GM18517 (cell line): Measurements from ENCODE around the gene COL6A2.
"Not testable (repeated sequence)": the region's sequence is repeated elsewhere in the genome, so short reads cannot be mapped to it uniquely, and the experiment has no call there.

Experiments used
- ATAC-seq: cut with Tn5 transposase; IDR thresholded peaks from one replicate; pipeline ENCODE4 v1.9.1; 2021; ENCODE audit warnings: mild to moderate bottlenecking, moderate library complexity; ENCODE audit not compliant: unreplicated experiment

COL6A2 gene

DNA sequence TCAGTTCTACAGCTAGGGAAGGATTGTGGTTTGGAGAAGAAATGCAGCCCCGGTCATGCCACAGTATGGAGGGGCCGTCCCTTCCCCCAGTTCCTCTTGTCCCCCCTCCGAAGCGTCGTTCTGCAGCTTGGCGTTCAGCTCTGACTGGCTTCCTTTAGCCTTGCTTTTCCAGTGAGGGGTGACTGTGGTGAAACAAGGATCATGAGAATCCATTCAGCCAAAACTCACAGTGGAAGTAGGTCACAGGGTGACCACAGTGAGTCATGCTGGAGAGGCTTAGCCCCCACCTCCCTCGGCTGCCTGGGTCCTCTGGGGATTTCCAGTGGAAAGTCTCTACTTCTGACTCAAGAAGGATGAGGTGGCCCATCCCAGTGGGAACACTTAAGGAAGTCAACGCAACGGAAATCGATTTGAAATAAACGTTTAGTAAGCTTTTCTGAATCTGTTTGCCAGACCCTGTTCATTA, 37.3 kb upstream of the COL6A2 start:
- no peak for ATAC-seq

DNA sequence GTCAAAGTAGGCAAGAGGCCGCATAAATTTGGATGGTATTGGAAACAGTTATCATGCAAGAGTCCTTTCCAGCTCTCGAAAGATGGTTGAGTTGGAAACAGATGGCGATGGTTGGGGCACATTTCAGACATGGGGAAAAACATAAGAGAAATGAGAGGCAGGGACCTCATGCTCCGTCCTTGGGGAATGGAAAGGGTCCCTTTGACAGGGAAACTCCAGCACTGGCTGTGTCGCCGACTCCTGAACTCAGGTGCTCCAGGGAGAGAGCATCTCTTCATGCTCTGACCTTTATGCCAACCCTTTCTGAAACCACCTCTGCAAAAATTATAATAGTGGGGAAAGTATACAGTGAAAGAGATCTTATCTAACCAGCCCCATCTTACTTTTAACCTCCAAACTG, 36.8 kb upstream of the COL6A2 start:
- ATAC-seq, result no peak

DNA sequence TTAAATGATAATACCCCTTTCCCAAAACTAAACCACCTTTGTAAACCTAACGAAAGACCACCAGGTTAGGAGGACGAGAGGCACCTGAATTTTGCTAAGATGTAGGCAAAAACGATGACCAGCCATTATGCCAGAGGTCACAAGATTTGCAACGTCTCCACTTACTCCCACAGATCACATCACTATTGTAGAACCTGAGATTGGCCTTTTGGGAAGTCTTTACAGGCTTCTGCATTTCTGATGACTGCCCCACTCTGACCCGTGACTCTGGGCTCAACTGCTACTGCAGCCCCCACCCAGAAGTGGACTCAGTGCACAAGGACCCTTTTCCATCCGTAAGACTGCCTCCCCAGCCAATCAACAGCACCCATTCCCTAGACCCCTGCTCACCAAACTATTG, 36.4 kb upstream of the COL6A2 start:
- no peak for ATAC-seq

DNA sequence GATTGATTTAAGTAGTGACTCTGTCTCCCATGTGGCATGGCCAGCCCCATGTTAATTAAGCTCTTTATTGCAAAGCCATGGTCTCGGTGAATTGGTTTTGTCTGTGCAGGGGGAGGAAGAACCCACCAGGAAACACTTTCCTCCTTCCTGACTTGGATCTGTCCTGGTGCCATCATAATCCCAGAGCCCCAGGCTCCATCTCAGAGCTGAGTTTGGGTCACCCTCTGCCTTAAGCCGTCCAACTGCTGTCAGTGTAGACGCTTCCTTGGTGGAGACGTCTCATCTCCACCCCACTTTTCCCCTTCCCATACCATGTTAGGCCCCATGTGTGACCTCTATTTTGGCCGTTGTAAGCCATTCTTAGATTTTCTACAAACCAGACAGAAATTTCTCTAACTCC, 36.0 kb upstream of the COL6A2 start:
- ATAC-seq, result no peak

DNA sequence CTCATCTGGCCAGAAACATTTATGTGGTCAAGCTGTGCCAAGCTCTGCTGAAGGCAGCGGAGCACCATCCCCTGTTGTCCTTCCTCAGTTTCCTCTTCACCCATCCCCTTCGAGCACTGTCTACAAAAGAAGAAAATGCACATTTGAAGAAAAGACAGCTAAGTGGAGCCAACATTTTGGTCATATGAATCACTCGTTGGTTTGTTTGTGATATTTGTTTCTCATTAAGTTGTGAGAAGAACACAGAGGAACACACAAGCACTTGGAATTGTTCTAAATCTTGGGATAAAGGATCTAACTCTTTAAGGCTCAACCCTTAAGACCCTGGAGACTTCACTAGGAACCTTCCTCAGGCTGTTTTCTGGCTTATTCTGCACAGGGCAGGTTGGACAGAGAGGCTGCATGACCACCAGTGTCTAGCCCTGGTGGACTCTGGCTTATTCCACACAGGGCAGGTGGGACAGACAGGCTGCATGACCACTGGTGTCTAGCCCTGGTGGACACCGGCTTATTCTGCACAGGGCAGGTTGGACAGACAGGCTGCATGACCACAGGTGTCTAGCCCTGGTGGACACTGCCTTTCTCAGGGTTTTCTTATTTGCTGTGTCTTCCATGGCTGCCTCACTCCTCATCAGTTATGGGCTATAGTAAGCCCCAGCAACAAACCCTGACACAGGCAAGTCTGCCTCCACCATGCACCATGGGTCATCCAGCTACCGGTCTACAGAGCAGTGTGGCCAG, 35.3 kb upstream of the COL6A2 start:
- no peak for ATAC-seq

DNA sequence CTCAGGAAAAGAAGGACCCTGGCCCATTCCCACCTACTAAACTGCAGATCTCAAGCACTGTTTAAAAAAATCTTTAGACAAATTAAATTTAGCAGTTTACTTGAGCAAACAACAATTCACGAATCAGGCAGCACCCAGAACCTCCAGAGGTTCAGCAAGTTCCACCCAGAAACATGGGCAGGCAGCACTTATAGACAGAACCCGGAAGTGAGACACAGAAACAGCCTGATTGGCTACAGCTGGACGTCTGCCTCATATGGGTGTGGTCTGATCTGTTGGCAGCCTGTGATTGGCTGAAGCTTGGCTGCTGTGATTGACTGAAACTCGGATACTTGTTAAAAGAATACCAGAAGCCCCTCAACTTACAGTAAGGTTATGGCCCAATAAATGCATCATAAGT, 34.7 kb upstream of the COL6A2 start:
- ATAC-seq, result no peak

DNA sequence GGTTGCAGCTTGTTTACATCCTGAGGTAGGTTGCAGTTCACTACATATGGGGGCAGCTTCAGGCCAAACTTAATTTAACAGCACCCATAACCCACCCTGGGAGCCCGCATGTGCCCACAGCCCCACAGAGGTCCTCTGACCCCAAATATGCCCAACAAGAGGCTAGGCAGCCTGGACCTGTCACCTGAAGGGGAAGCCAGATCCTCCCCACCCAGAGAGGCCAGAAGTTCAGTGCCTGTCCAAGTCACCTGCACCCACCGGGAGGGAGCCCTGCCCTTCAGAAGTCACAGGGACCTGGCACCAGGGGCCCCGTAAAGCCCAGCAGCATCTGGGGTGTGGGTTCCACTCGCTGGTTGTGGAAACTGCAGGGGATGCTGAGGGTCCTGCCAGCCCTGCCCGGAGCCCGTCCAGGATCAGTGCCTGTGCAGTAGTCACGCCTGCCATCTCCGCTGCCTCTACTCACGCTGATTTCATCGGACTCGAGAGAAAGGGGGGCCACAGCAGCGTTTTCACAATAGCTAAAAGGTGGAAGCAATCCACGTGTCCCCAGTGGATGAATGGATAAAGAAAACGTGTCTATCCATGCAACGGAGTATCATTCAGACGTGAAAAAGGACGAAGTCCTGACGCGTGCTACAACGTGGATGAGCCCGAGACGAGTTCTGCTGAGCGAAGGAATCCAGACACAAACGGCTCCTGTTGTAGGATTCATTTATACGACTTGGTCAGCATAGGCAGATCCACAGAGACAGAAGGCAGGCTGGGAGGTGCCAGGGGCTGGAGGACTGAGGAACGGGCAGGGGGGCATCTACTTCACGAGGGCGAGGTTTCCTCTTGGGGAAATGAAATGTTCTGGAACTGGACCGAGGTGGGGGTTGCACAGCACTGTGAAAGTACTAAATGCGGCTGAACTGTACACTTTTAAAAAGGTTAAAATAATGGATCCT, 33.9 kb upstream of the COL6A2 start:
- no peak for ATAC-seq

DNA sequence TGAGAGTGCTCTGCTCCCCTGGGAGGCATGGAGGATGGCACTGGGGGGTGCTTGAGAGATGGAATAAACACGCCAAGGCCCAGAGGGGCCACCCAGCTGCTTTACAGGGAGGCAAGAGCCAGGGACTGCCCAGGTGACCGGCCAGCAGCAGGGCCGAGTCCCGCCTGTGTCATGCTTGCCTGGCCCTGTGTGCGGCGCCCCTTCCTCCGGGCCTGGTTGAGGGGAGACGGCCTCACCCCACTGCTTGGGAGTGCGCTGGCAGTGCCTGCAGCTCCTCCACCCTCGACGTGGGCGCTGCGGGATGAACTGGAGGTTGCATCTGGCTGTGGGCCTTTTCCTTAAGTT, 33.1 kb upstream of the COL6A2 start:
- ATAC-seq, result no peak

DNA sequence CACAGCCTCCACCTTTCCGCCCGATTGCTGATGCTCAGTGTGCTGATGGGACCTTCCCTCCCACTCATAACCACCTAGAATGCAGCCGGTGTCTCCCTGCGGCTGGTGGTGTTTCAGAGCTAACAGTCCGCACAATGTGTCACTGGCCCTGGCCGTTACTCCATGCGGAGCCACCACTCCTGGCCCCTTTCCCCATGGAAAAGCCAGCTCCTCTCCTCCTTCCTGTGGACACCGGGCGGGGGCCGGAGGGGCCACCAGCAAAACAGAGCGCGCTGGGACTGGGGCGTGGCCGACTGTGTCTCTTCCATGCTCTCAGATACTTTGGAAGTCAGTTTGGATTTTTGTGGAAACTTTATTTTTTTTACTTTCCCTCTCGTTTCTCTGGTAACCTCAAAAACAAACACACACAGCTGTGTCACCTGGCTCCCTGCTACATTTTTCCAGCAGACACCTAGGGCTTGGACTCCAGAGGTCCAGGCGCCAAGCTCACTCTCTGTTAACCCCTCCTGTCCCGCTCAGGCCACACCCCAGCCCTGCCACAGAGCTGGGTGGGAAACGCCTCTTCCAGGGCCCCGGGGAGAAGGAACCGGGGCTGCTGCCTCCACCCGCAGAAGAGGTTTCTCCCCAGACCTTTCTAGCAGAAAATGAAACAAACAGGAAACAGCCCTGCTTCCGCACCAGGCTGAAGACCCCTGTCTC, 32.5 kb upstream of the COL6A2 start:
- ATAC-seq, result no peak

DNA sequence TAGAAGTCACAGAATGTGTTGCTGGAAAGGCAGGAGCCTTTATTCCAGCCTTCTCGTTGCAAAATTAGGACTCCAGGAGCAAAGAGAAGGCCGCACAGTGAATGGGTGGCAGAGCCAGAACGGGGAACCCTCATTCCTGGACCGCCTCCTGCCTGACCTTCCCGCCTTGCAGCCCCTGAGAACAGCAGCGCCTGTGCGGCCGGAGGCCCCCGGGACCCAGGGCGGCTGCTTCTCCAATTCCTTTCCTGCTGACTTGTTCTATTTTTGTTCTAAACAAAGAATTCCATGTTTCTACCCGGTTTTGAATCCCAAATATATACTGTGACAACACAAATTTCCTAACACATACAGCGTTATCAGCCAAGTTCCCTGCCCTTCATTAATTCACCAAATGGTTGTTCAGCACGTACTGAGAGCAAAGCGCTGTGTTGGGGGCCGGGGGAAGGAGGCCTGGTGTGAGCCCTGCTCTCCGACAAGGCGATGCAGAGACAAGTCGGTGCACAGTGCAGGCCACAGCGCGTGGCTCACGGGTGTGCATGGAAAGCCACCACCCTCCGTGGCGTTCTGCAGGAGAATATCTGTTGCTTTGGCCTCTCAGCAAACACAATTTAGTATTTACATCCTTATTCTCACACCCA, 31.9 kb upstream of the COL6A2 start:
- no peak for ATAC-seq

DNA sequence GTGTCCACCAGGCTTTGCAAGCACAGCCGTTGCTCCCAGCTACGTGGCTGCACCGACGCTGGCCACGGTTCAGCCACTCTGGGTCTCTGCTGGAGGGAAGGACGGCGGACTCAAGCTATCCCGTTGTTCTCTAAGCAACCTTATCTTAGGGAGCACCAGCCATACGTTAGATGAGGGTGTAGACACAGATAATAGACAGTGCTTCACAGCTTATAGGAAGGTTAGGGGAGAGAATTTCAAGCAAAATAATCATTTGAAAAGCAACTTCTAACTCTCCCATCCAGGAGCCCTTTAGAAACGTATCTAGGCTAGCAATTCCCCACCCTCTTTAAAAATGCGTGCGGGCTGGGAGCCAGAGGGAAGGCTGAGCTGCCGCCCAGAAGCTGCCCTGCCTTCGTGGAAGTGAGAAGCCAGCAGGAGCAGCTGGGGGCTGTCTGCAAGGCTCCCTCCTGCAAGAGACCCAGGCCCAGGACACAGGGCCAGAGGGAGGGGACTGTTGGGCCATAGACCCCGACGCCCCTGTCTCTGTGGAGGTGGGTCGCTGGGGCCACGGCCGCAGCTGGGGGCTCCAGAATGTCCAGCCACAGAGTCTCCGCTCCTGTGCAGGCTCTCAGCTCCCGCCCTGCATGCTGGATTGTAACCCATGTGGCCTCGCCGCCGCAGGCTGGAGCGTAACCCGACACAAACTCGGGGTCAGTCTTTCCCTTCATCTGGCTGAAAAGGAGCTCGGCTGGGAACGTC, 31.2 kb upstream of the COL6A2 start:
- no peak for ATAC-seq

DNA sequence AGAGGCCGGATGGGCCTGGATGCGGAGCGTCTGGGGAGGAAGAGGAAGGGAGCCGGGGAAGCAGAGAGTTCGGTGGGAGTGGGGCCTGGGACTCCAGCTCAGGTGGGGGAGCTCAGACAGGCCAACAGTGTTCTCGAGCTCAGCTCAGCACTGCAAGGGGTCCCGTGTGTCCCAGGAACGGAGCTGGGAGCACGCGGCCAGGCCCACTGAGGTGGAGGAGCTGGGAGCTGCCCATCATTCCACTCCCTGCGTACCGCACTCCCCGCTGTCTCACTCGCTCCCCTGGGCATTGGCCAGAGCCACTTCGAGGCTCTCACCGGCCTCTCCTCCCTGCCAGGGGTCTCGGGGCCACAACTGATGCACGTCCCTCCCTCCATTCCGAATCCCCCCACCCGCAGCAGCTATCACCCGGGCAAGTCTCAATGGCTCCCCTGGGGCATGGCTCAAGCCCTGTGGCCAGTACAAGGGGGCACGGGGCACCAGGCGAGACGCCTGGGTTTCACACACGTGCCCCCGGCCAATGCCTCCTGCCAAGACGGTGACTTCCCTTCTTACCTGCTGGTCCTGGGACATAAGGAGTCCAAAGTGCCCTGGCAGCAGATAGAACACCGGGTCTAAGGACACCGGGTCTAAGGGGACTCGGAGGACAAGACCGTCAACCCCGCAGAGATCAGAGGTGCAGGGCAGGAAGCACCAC, 30.3 kb upstream of the COL6A2 start:
- ATAC-seq, result no peak

DNA sequence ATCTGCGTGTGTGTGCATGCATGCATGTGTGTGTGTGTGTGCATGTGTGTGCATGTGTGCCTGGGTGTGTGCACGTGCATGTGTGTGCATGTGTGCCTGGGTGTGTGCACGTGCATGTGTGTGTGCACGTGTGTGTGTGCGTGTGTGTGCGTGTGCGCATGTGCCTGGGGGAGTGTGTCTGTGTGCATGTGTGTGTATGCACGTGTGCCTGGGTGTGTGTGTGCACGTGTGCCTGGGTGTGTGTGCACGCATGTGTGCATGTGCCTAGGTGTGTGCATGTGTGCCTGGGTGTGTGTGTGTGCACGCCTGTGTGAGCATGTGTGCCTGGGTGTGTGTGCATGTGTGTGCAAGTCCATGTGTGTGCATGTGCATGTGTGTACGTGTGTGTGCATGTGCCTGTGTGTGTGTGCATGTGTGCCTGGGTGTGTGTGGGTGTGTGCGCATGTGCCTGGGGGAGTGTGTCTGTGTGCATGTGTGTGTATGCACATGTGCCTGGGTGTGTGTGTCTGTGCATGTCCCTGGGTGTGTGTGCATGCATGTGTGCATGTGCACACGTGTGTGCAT, 29.3 kb upstream of the COL6A2 start:
- ATAC-seq, result no peak

DNA sequence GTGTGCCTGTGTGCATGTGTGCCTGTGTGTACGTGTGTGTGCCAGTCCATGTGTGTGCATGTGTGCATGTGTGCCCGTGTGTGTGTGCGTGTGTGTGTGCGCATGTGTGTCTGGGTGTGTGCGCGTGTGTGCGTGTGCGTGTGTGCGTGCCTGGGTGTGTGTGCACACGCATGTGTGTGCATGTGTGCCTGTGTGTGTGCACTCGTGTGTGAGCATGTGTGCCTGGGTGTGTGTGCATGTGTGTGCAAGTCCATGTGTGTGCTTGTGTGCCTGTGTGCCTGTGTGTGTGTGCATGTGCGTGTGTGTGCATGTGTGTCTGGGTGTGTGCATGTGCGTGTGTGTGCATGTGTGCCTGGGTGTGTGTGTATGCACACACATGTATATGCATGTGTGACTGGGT, 28.7 kb upstream of the COL6A2 start:
- ATAC-seq, result no peak

DNA sequence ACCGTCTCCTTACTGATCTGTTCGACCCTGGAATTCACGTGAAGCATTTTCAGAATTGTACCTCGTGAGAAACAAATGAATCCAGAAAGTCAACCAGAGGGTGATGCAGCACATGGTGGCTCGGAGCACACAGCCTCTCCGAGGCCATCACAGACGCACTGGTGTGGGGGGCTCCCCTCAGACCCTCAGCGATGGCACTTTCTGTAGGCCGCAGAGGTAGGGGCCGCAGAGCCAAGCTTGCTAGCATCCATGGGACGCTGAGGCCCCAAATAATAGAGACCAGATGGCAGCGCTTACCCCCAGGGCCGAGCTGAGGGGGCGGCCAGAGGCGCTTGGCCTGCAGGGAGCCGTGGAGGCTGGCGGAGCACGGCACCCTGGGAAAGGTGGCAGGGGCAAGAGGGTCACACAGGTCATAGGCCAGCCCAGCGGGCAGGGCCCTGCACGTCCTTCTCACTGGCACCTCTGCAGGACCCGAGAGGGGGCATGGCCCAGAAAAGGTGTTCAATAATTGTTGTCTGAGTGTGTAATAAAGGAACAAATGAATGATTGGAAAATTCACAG, 28.1 kb upstream of the COL6A2 start:
- no peak for ATAC-seq

DNA sequence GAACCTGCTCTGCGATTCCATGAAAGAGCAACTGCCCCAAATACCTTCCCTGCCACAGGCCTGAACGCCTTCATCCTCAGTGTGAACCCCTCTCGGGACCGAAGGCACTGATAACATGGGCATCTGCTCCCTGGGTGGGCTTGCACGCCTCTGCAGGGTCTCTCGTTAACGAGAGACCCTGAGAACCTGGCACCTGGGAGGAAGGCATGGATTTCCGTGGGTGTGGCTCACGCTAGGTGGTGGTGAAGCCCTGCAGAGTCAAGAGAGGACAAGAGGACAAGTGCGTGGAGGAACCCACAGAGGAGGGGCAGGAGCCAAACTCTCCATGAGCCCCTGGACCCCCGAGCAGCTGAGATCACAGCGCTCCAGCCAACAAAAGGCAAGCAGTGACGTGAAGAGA, 26.8 kb upstream of the COL6A2 start:
- no peak for ATAC-seq

DNA sequence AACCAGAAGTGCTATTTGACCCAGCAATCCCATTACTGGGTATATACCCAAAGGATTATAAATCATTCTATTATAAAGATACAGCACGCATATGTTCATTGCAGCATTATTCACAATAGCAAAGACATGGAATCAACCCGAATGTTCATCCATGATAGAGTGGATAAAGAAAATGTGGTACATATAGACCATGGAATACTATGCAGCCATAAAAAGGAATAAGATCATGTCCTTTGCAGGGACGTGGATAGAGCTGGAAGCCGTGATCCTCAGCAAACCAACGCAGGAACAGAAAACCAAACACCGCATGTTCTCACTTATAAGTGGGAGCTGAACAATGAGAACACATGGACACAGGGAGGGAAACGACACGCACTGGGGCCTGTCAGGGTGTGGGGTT, 21.2 kb upstream of the COL6A2 start:
- ATAC-seq, result not testable (repeated sequence)

DNA sequence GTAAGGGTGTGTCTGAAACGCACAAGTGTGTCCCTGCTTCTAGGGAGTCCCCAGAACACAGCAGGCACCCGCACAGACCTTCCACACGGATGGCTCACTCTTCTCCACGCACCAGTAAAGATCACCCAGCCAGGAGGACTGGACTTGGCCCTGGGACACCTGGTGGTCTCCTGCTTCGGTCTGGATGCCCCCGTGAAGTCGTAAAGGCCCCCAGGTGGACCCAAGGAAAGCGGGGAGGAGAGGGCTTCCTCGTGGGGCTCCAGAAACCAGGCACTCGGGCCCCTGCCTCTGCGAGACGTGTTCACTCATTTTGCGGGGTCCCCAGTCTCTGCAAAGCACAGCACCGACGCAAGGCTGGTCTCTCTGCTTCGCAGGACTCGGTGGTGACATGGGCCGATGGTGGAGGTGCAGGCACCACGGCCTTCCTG, 20.2 kb upstream of the COL6A2 start:
- ATAC-seq, result no peak

DNA sequence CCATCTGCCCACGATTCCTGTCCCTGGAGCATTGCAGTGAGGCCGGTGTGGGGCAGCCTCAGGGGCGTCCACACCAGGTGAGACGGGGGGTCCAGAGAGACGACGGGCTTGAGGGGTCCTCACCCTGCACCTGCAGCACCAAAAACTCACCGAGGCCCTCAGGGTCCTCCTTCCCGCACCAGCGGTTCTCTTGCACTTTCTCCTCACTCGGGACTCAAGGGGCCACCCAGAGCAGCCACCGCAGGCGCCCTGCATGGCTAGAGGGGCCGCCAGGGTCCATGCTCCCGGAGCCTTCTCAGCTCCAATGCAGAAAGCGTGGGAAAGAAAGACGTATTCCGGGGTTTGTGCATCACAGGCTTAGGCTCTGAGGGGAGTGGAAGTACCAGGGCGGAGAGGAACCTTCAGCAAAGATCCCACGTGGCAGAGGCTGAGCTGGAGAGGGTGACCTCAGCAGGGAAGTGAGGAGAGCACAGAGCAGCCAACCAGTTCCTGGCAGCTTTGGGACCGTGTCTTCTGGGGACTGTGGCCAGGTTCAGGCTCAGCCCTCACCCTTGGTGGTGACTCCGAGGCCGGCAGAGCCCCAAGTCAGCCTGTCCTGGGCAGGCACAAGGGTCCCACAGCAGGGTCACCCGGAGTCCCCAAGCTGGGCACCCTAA, 19.5 kb upstream of the COL6A2 start:
- no peak for ATAC-seq
